ENCODE data around the gene MCOLN2. TPM values are rescaled to one million over a fixed set of nuclear protein-coding genes. Genes with fewer than 3 reads are reported as not detected.

The MCOLN2 gene
- total and polyA plus RNA-seq, 2 of the 8 experiments (the other 6 are each of a cell fraction or from before 2014, with no cell fraction given): 1.7 to 6.1 TPM

- Histone ChIP-seq H3K36me3 (ENCODE audit: control insufficient read depth in 2 of 4, insufficient read depth in 4 of 4, low read length in 3 of 4) (no peaks in the 10 kb centered on the region), H3K27me3 (replicated peaks in 1 of 4; ENCODE audit: control insufficient read depth in 3 of 4, extremely low read depth in 1 of 4, insufficient read depth in 3 of 4, low read length in 3 of 4) (no peaks in the 10 kb centered on the region), H3K18ac (ENCODE audit: extremely low read depth, low read length) (no peak overlapping the region), H3K79me2 (ENCODE audit: control insufficient read depth in 1 of 2, insufficient read depth in 2 of 2, low read length in 2 of 2) (no peaks in the 10 kb centered on the region), H3K9ac (replicated peaks in 1 of 4; ENCODE audit: extremely low read depth in 1 of 4, low read depth in 3 of 4, low read length in 3 of 4) (no peak overlapping the region), H2AFZ (ENCODE audit: low read length) (no peak overlapping the region), H3K23me2 (ENCODE audit: low read depth, low read length) (no peaks in the 10 kb centered on the region), H4K8ac (ENCODE audit: extremely low read depth, insufficient read depth, low read length) (no peak overlapping the region), H3K4me2 (ENCODE audit: insufficient read depth in 1 of 2, low read depth in 2 of 2, low read length in 2 of 2) (no peak overlapping the region), H3K23ac (ENCODE audit: insufficient read length) (no peak overlapping the region), H4K5ac (ENCODE audit: insufficient read length, low read depth, low read length) (no peak overlapping the region), H3K4me3 (ENCODE audit: extremely low read depth in 1 of 4, insufficient read depth in 2 of 4, low read depth in 3 of 4, low read length in 4 of 4) (no peak overlapping the region), H3K14ac (ENCODE audit: insufficient read length) (no peak overlapping the region), H3K4ac (replicated peaks; ENCODE audit: insufficient read length, low read depth, low read length) (no peak overlapping the region), H2BK15ac (ENCODE audit: low read length) (no peak overlapping the region), H2BK20ac (ENCODE audit: low read length) (no peak overlapping the region), H3K4me1 (replicated peaks in 1 of 4; ENCODE audit: control insufficient read depth in 3 of 4, insufficient read depth in 4 of 4, low read length in 3 of 4) (peaks cover 0 to 3% (median 0%) of the 10 kb centered on the region in 4 experiments; a peak in 3 of 7 replicates), H2BK120ac (replicated peaks; ENCODE audit: low read depth, low read length) (no peak overlapping the region), H2AK5ac (ENCODE audit: low read depth, low read length) (no peak overlapping the region), H2BK5ac (ENCODE audit: low read depth, low read length) (no peak overlapping the region), H2BK12ac (ENCODE audit: low read depth, low read length) (no peak overlapping the region), H4K20me1 (replicated peaks in 1 of 2; ENCODE audit: control insufficient read depth in 1 of 2, insufficient read depth in 2 of 2, low read length in 2 of 2) (no peaks in the 10 kb centered on the region), H3K56ac (replicated peaks; ENCODE audit: insufficient read length, low read depth, low read length) (no peak overlapping the region), H3K27ac (ENCODE audit: low read depth, low read length) (no peak overlapping the region), H4K91ac (replicated peaks; ENCODE audit: insufficient read length, low read length) (no peak overlapping the region), H3K79me1 (ENCODE audit: low read depth, low read length) (no peaks in the 10 kb centered on the region), H3K9me3 (ENCODE audit: insufficient read depth in 2 of 2, low read depth in 1 of 2, low read length in 1 of 2) (no peaks in the 10 kb centered on the region; a peak in 1 of 4 replicates)
- WGBS, 2 experiments (ENCODE audit: extremely low coverage in 1 of 2, insufficient coverage in 1 of 2, insufficient read length in 1 of 2, insufficient replicate concordance in 2 of 2, low coverage in 1 of 2, low lambda C conversion rate in 2 of 2, missing lambda C conversion rate in 1 of 2): 87% methylated on average over 3 of the region's 3 CpGs; no CpG with 5 or more reads in 1 of the 2 experiments
- DNase-seq (ENCODE audit: low read depth in 1 of 2, low spot score in 2 of 2): no peak
- CTCF ChIA-PET (ENCODE audit: partially characterized antibody): interaction anchor here (1.1 kb wide), 1 partner anchor 24 kb away, joined by 5 read pairs; no protein-coding TSS in a partner anchor
- FAIRE-seq: no peak
- POLR2A ChIA-PET (ENCODE audit: partially characterized antibody): no interaction called here
- TF ChIP-seq BCL11A (IDR thresholded peaks at IDR 0.05; ENCODE audit: low read depth in 2 of 2, low read length in 2 of 2): no peak
- no peak for TF ChIP-seq SRF (IDR thresholded peaks at IDR 0.05; ENCODE audit: low read depth, low read length)
These were observed 28.0 kb downstream of the MCOLN2 start for GRCh38 chr1:84968865-84969264.

Measured in H1 (cell line).